B cell (primary cell): ENCODE measurements around the gene ITGB3BP. TPM values are rescaled to one million over a fixed set of nuclear protein-coding genes. Genes with fewer than 3 reads are reported as not detected.

Experiments used
- ATAC-seq: fragments of 200-7000 bp; cut with Tn5 transposase; one replicate; pipeline ENCODE4 v1.10.0; 2021; ENCODE audit warnings: low read depth, mild to moderate bottlenecking, moderate number of reproducible peaks, moderate library complexity
- CTCF ChIA-PET: fragments of 350-600 bp; sonication (Branson Sonifier 250); formaldehyde crosslinking; loops from one replicate; lab custom pipeline; 2021; ENCODE audit warnings: antibody characterized with exemption, inconsistent platforms; lab: Charles Lee
- POLR2A ChIA-PET: fragments of 350-600 bp; sonication (Branson Sonifier 250); formaldehyde crosslinking; loops from one replicate; lab custom pipeline; 2021; ENCODE audit warnings: antibody characterized with exemption; lab: Charles Lee
- DNase-seq: peaks from one replicate; pipeline ENCODE4 v3.0.0; 2013
- H2AFZ ChIP-seq: 2 replicates; pipeline ENCODE4 v1.6.1; 2012; ENCODE audit warnings: mild to moderate bottlenecking, low read depth, low read length; ENCODE audit not compliant: insufficient read depth, poor library complexity, severe bottlenecking
- H3K27ac ChIP-seq, 2 donors: 1 replicate in 1 of 2; 2 replicates in 1 of 2; pipeline ENCODE4 v1.5.1; 2012 to 2013; ENCODE audit warnings: low read length in 2 of 2, mild to moderate bottlenecking in 2 of 2, moderate library complexity in 1 of 2
- H3K27me3 ChIP-seq, 4 experiments: fragments of 200-600 bp in 1 of 4; sonication (generic) in 1 of 4; replicated peaks in 1 of 4; 1 replicate in 2 of 4; 2 replicates in 2 of 4; pipeline versions ENCODE4 v1.6.1 to v1.7.0; 2013 to 2016; ENCODE audit warnings: low read length in 3 of 4, mild to moderate bottlenecking in 2 of 4, mixed read lengths in 1 of 4, moderate library complexity in 1 of 4; ENCODE audit not compliant: insufficient read depth in 4 of 4, control insufficient read depth in 3 of 4; ENCODE audit errors: control extremely low read depth in 1 of 4
- H3K36me3 ChIP-seq, 2 experiments: replicated peaks in 1 of 2; 1 replicate in 1 of 2; 2 replicates in 1 of 2; pipeline versions ENCODE4 v1.6.1 to v1.7.1; 2013; ENCODE audit warnings: low read length in 1 of 2; ENCODE audit not compliant: insufficient read depth in 2 of 2, control insufficient read depth in 1 of 2; ENCODE audit errors: control extremely low read depth in 1 of 2, extremely low read depth in 1 of 2
- H3K4me1 ChIP-seq, 2 donors: fragments of 200-600 bp in 1 of 2; sonication (generic) in 1 of 2; 1 replicate in 1 of 2; 2 replicates in 1 of 2; pipeline versions ENCODE4 v1.5.1 to v1.6.1; 2013 to 2017; ENCODE audit warnings: low read length in 2 of 2; ENCODE audit not compliant: control insufficient read depth in 2 of 2, insufficient read depth in 2 of 2
- H3K4me2 ChIP-seq: replicated peaks from 2 replicates; pipeline ENCODE3; 2012; ENCODE audit warnings: mild to moderate bottlenecking, low read depth, low read length; ENCODE audit not compliant: poor library complexity, severe bottlenecking
- H3K4me3 ChIP-seq, 5 experiments: fragments of 200-600 bp in 1 of 5; sonication (generic) in 1 of 5; 1 replicate in 3 of 5; 2 replicates in 2 of 5; pipeline versions ENCODE4 v1.5.1 to v1.7.0; 2011 to 2016; ENCODE audit warnings: low read length in 4 of 5, mild to moderate bottlenecking in 4 of 5, low read depth in 2 of 5, control low read depth in 1 of 5, moderate library complexity in 1 of 5; ENCODE audit not compliant: insufficient read depth in 1 of 5; ENCODE audit errors: control extremely low read depth in 1 of 5, extremely low read depth in 1 of 5
- H3K79me2 ChIP-seq: fragments of 200-600 bp; sonication (generic); one replicate; pipeline ENCODE4 v1.6.0; 2016; ENCODE audit warnings: low read length; ENCODE audit not compliant: control insufficient read depth, insufficient read depth
- H3K9ac ChIP-seq: fragments of 200-600 bp; sonication (generic); 2 replicates; pipeline ENCODE4 v1.6.1; 2017; ENCODE audit warnings: mild to moderate bottlenecking, low read length, moderate library complexity
- H3K9me3 ChIP-seq, 3 donors: one replicate each; pipeline versions ENCODE4 v1.6.1 to v1.7.1; 2013; ENCODE audit warnings: low read length in 2 of 3; ENCODE audit not compliant: control insufficient read depth in 2 of 3, insufficient read depth in 1 of 3; ENCODE audit errors: control extremely low read depth in 1 of 3
- H4K20me1 ChIP-seq: 2 replicates; pipeline ENCODE4 v1.6.0; 2012; ENCODE audit warnings: mild to moderate bottlenecking, low read length; ENCODE audit not compliant: insufficient read depth, control insufficient read depth, poor library complexity, severe bottlenecking
- H3K27ac Mint-ChIP-seq: one replicate; pipeline ENCODE4 v1.8.0; 2021; ENCODE audit warnings: mixed read lengths
- H3K27me3 Mint-ChIP-seq: one replicate; pipeline ENCODE4 v1.8.0; 2021; ENCODE audit warnings: mixed read lengths
- H3K4me1 Mint-ChIP-seq: one replicate; pipeline ENCODE4 v1.8.0; 2021; ENCODE audit warnings: mixed read lengths
- H3K4me3 Mint-ChIP-seq: one replicate; pipeline ENCODE4 v1.8.0; 2021; ENCODE audit warnings: mixed read lengths
- H3K9me3 Mint-ChIP-seq: one replicate; pipeline ENCODE4 v1.8.0; 2022; ENCODE audit warnings: mixed read lengths; ENCODE audit not compliant: insufficient read depth
- EZH2 ChIP-seq: IDR thresholded peaks from 2 replicates; pipeline ENCODE4 v1.6.1; 2012; ENCODE audit warnings: borderline replicate concordance, low read depth, mild to moderate bottlenecking, moderate library complexity, low read length; ENCODE audit not compliant: insufficient read depth, poor library complexity, severe bottlenecking
- WGBS: methylation state at CpG from one replicate; pipeline ENCODE4 v1.1.5; 2013; ENCODE audit warnings: missing lambda C conversion rate; ENCODE audit not compliant: insufficient coverage; 5-methylcytosine and 5-hydroxymethylcytosine counted together
- intact Hi-C: fragments of 100-400 bp; cut with micrococcal nuclease; formaldehyde crosslinking; loops from one replicate; pipeline ENCODE4 v1.10.0; 2022
- polyA plus RNA-seq: library from polyadenylated mRNA; depleted of rRNA; stranded (reverse); fragments of >200 nt; gene quantifications from 2 replicates; pipeline ENCODE4 v1.2.3, GENCODE V29; 2012
- total RNA-seq, 2 donors: library from RNA; stranded (reverse); fragments of 120-200 nt in 1 of 2; gene quantifications; 1 replicate in 1 of 2; 2 replicates in 1 of 2; pipeline versions ENCODE4 v1.2.3 to v1.2.4, GENCODE V29; 2013 to 2022
- TF ChIP-seq, protein P1 (sequence below): fragments of 200-600 bp; IDR thresholded peaks from one replicate; pipeline ENCODE4 v1.8.0; 2022; ENCODE audit warnings: antibody characterized with exemption, mild to moderate bottlenecking

Gene ITGB3BP
- total and polyA plus RNA-seq, 2 donors (not counting 1 experiment from before 2014, with no cell fraction given): 12.7 to 37.4 TPM

DNA sequence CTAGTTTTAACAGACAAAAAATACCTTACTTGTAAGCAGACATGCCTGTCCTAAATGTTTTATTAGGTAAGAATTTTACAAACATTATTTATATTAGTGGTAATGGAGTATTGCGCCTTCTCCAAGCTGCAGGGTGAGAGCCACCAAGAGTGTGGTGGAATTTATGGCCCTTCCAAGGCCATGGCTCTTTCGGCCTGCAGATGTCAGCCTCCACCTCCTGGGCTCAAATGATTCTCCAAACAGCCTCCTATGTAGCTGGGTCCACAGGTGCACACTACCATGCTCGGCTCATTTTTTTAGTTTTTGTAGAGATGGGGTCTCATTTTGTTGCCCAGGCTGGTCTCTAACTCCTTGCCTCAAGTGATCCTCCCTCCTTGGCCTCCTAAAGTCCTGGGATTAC lies 56.3 kb downstream of the ITGB3BP start:
- Mint-ChIP-seq H3K9me3 (peaks cover 5% of the 10 kb centered on the region), H3K27me3 (no peaks in the 10 kb centered on the region), H3K4me1 (no peaks in the 10 kb centered on the region), H3K27ac (no peak overlapping the region), H3K4me3 (no peak overlapping the region)
- ATAC-seq (no peak), DNase-seq (no peak)
- H3K27me3 ChIP-seq: no peaks in the 10 kb centered on the region
- no peak overlapping the region for H2AFZ ChIP-seq
- no peaks in the 10 kb centered on the region for H3K36me3 ChIP-seq
- H3K79me2 ChIP-seq: no peaks in the 10 kb centered on the region
- H3K4me1 ChIP-seq: no peaks in the 10 kb centered on the region
- peaks cover 2 to 10% (median 8%) of the 10 kb centered on the region in 3 donors for H3K9me3 ChIP-seq
- H3K27ac ChIP-seq: no peak overlapping the region
- no peak overlapping the region for H3K4me3 ChIP-seq
- H3K4me2 ChIP-seq: no peak overlapping the region
- H3K9ac ChIP-seq: no peak overlapping the region
- CTCF ChIA-PET: no interaction called here
- H4K20me1 ChIP-seq: no peaks in the 10 kb centered on the region
- POLR2A ChIA-PET: no interaction called here
- 100% methylated on average over 1 of the region's 3 CpGs for WGBS
- intact Hi-C loops: no loop called here
- no peak for TF ChIP-seq EZH2
- TF ChIP-seq, protein P1, sequence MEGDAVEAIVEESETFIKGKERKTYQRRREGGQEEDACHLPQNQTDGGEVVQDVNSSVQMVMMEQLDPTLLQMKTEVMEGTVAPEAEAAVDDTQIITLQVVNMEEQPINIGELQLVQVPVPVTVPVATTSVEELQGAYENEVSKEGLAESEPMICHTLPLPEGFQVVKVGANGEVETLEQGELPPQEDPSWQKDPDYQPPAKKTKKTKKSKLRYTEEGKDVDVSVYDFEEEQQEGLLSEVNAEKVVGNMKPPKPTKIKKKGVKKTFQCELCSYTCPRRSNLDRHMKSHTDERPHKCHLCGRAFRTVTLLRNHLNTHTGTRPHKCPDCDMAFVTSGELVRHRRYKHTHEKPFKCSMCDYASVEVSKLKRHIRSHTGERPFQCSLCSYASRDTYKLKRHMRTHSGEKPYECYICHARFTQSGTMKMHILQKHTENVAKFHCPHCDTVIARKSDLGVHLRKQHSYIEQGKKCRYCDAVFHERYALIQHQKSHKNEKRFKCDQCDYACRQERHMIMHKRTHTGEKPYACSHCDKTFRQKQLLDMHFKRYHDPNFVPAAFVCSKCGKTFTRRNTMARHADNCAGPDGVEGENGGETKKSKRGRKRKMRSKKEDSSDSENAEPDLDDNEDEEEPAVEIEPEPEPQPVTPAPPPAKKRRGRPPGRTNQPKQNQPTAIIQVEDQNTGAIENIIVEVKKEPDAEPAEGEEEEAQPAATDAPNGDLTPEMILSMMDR: no peak

GRCh38 chr1:63466181-63466580 lies 56.8 kb downstream of the ITGB3BP start:
- Histone ChIP-seq H3K9ac (no peak overlapping the region), H3K4me2 (no peak overlapping the region), H3K4me1 (no peaks in the 10 kb centered on the region), H2AFZ (no peak overlapping the region), H4K20me1 (no peaks in the 10 kb centered on the region), H3K36me3 (no peaks in the 10 kb centered on the region), H3K4me3 (no peak overlapping the region), H3K27ac (no peak overlapping the region), H3K79me2 (no peaks in the 10 kb centered on the region), H3K9me3 (peaks cover 4 to 13% (median 8%) of the 10 kb centered on the region in 3 donors), H3K27me3 (no peaks in the 10 kb centered on the region)
- Mint-ChIP-seq H3K4me3 (no peak overlapping the region), H3K27me3 (no peaks in the 10 kb centered on the region), H3K4me1 (no peaks in the 10 kb centered on the region), H3K27ac (no peak overlapping the region), H3K9me3 (peaks cover 5% of the 10 kb centered on the region)
- intact Hi-C loops: no loop called here
- TF ChIP-seq, protein P1: no peak
- TF ChIP-seq EZH2: no peak
- ChIA-PET POLR2A (no interaction called here), CTCF (no interaction called here)
- no peak for ATAC-seq
- 95% methylated on average over 4 of the region's 7 CpGs for WGBS
- no peak for DNase-seq
